NT2/D1 (cell line): ENCODE results near the gene IL17A.
"Not testable (repeated sequence)": the region's sequence is repeated elsewhere in the genome, so short reads cannot be mapped to it uniquely, and the experiment has no call there.

Experiments used
- DNase-seq: peaks from one replicate; pipeline ENCODE4 v3.0.0-alpha.2; 2011; ENCODE audit warnings: low read depth, low spot score
- H3K27me3 ChIP-seq: 2 replicates; pipeline ENCODE4 v1.6.0; 2011; ENCODE audit warnings: mild to moderate bottlenecking; ENCODE audit not compliant: insufficient read length, insufficient read depth
- H3K36me3 ChIP-seq: 2 replicates; pipeline ENCODE4 v1.6.1; 2011; ENCODE audit warnings: mild to moderate bottlenecking, low read length, mixed read lengths; ENCODE audit not compliant: insufficient read depth, insufficient read length
- H3K4me1 ChIP-seq: 2 replicates; pipeline ENCODE4 v1.5.1; 2011; ENCODE audit not compliant: insufficient read depth, insufficient read length
- H3K4me3 ChIP-seq: 2 replicates; pipeline ENCODE4 v1.5.1; 2011; ENCODE audit warnings: low read depth; ENCODE audit not compliant: insufficient read length
- H3K9ac ChIP-seq: 2 replicates; pipeline ENCODE4 v1.6.0; 2011; ENCODE audit warnings: low read depth; ENCODE audit not compliant: insufficient read length
- H3K9me3 ChIP-seq: 2 replicates; pipeline ENCODE4 v1.5.1; 2011; ENCODE audit warnings: mild to moderate bottlenecking, low read length; ENCODE audit not compliant: insufficient read depth
- SUZ12 ChIP-seq: IDR thresholded peaks from 2 replicates; pipeline ENCODE4 v1.6.1; 2011; ENCODE audit not compliant: insufficient read length, insufficient read depth; ENCODE audit errors: extremely low read depth
- YY1 ChIP-seq: IDR thresholded peaks from 2 replicates; pipeline ENCODE4 v1.6.1; 2011; ENCODE audit not compliant: insufficient read length, insufficient read depth
- ZNF274 ChIP-seq: IDR thresholded peaks from 2 replicates; pipeline ENCODE4 v1.6.1; 2011; ENCODE audit warnings: mild to moderate bottlenecking, low read depth, low read length

IL17A gene

DNA sequence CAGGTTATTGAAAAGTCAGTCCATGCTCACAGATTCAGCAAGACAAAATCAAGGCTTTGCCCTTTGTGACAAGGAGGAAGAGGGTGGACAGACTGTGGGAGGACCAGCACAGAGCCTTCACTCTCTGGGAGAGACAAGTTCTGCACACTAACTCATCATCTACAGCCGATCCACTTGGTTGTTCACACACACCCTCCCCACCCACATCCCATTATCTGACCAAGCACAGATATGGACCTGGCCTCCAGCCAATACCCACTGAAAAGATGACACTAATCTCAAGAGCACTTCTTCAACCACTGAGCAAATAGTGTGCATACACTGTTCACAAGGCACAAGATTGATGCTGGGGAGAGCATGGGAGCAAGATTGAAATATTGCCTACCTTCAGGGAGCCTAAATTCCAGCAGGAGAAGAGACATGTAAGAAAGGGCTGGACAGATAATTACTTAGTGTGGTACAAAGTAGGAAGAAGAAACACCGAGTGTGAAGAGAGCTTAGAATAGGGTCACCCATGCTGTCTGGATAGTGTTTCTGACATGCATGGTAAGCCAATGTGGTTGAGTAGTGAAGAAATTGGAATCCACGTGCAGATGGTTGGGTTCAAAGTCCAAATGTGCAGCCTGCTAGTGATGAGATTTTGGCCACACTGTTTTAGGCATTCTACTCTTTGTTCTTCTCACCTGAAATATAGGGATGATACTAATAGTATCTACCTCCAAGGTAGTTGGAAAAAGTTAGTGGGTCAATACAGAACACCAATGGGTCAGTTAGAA, 21.7 kb upstream of the IL17A start:
- no peak for TF ChIP-seq SUZ12
- Histone ChIP-seq H3K4me3 (no peak overlapping the region), H3K36me3 (no peaks in the 10 kb centered on the region), H3K4me1 (no peaks in the 10 kb centered on the region), H3K9ac (no peak overlapping the region), H3K27me3 (no peaks in the 10 kb centered on the region), H3K9me3 (peaks cover 19% of the 10 kb centered on the region)
- no peak for DNase-seq

DNA sequence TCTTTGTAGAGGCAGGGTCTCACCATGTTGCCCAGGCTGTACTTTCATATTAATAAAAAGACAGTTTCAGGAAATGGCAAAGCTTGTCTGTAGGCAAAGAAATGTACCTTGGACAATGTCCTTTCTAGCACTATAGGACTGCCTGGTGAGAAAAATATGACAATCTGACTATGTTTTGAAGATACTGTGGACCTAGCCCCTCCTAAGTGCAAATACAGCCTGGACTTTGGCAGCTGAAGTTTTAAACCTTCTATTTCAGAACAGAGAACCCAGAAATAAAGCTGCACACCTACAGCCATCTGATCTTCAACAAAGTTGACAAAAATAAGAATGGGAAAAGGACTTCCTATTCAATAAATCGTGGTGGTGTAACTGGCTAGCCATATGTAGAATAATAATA, 18.9 kb upstream of the IL17A start:
- Histone ChIP-seq H3K36me3 (no peaks in the 10 kb centered on the region), H3K4me3 (no peak overlapping the region), H3K4me1 (no peaks in the 10 kb centered on the region), H3K9me3 (no peaks in the 10 kb centered on the region; the same call in 1 of the 2 replicates), H3K9ac (no peak overlapping the region), H3K27me3 (no peaks in the 10 kb centered on the region)
- DNase-seq: no peak
- no peak for TF ChIP-seq ZNF274
- no peak for TF ChIP-seq SUZ12
- TF ChIP-seq YY1: no peak

DNA sequence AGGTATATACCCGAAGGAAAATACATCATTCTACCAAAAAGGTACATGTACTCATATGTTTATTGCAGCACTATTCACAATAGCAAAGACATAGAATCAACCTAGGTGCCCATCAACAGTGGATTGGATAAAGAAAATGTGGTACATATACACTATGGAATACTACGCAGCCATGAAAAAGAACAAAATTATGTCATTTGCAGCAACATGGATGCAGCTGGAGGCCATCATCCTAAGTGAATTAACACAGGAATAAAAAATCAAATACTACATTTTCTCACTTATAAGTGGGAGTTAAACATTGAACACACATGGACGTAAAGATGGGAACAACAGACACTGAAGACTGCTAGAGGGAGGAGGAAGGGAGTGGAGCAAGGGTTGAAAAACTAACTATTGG, 17.8 kb upstream of the IL17A start:
- not testable (repeated sequence) for H3K4me3 ChIP-seq, H3K36me3 ChIP-seq, H3K27me3 ChIP-seq, H3K9ac ChIP-seq, DNase-seq, H3K9me3 ChIP-seq, H3K4me1 ChIP-seq

DNA sequence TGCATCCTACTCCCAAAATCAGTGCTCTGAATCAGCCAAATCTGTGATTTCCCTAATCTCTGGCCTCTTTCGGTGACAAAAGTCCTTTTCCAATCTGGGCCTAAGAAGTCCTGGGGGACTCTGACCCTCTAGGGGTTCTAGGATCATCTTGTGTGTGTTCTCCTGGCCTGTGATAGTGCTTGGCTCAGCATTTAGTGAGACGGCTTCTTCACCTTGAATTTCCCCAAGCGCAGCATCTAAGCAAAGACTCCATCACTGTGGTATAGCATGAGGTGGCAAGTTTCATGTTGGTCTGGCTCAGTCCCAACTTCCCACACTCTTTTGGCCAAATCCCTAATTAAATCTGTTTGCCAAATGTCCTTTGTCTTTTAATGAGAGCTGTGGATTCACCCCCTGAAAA, 12.1 kb upstream of the IL17A start:
- Histone ChIP-seq H3K9me3 (no peaks in the 10 kb centered on the region; the same call in 1 of the 2 replicates), H3K27me3 (no peaks in the 10 kb centered on the region), H3K36me3 (no peaks in the 10 kb centered on the region), H3K4me3 (no peak overlapping the region), H3K4me1 (no peaks in the 10 kb centered on the region), H3K9ac (no peak overlapping the region)
- DNase-seq: no peak
- no peak for TF ChIP-seq SUZ12
- no peak for TF ChIP-seq YY1
- no peak for TF ChIP-seq ZNF274

DNA sequence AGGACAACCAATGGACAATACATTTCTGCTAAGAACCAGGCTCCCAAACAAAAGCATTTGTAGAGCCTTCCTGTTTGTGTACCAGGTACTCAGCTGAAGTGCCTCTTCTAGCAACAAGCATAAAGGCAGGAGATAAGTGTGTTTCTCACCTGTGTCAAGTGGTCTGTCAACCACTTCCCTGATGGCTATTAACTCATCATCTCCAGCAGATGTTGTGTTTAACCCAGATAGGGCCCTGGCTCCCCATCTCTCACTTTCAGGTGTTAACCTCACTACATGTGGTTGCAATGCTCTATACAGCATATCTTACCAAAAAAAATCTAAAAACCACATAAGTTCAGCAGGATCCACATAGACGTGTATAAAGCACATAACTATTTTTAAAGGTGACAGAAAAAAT, 9.6 kb upstream of the IL17A start:
- Histone ChIP-seq H3K9me3 (no peaks in the 10 kb centered on the region), H3K36me3 (no peaks in the 10 kb centered on the region), H3K4me3 (no peak overlapping the region), H3K9ac (no peak overlapping the region), H3K27me3 (no peaks in the 10 kb centered on the region), H3K4me1 (no peaks in the 10 kb centered on the region)
- no peak for TF ChIP-seq ZNF274
- TF ChIP-seq SUZ12: no peak
- DNase-seq: no peak

DNA sequence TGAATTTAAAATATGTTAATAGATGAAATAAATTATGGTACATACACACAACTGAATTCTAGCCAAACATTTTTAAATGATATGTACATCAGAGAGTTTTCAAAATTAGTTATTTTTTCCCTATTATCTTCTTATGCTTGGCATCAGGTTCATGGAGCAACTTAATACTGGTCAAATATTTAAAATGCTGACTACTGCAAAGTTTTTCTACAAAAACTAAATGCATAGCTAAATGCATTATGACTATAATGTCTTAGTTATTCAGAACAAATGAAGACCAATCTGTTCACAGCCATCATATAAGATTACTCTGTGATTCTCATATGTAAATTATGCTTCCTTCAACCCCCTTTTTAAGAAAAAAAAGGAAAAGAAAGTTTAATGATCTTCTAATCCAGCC, 8.2 kb upstream of the IL17A start:
- Histone ChIP-seq H3K9me3 (no peaks in the 10 kb centered on the region), H3K4me3 (no peak overlapping the region), H3K9ac (no peak overlapping the region), H3K27me3 (no peaks in the 10 kb centered on the region), H3K36me3 (no peaks in the 10 kb centered on the region), H3K4me1 (no peaks in the 10 kb centered on the region)
- TF ChIP-seq SUZ12: no peak
- TF ChIP-seq YY1: no peak
- no peak for TF ChIP-seq ZNF274
- DNase-seq: no peak

DNA sequence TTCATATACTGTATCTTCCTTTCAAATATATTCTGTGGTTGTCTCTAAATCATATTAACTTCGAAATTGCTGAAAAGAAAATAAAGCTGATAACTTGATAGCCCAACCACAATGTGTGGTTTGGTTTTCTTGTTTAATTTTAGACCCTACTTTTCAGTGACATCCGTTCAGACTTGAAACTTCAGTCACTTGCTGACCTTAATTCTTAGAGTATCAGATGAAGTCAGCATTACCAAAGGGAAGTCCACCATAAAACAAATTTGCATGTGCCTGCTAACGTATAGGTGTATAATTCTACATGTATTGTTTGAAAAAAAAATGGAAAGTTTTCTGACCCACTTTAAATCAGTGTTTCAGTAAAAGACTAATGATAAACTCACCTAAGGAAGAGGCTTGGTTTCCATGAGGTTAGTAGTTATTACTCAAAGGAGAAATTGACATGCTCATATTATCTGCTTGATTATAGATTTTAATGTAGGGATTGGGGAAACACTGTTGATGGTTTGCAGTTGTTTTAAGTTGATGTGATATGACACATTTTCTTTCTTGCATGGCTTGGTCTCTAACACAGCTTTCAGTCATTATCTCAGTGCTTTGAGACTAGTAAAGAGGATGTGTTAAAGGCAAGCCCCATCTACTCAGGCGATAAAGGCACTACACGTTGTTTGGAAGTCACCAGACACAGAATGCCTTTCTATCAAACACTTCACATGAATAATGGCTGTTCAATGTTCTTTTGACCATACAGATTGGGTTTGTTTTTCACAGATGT, 5.2 kb upstream of the IL17A start:
- H3K27me3 ChIP-seq: no peaks in the 10 kb centered on the region
- peaks cover 5% of the 10 kb centered on the region; the same call in 1 of the 2 replicates for H3K9me3 ChIP-seq
- H3K36me3 ChIP-seq: no peaks in the 10 kb centered on the region
- no peak for DNase-seq
- TF ChIP-seq SUZ12 (no peak), ZNF274 (no peak), YY1 (no peak)
- H3K4me3 ChIP-seq: no peak overlapping the region
- H3K9ac ChIP-seq: no peak overlapping the region
- peaks cover 2% of the 10 kb centered on the region for H3K4me1 ChIP-seq
